Stomach (tissue), 9 donors: ENCODE data around the gene LGALS3BP. TPM values are rescaled to one million over a fixed set of nuclear protein-coding genes. Genes with fewer than 3 reads are reported as not detected.
A peak's percentile ranks its signal among the peaks of the same experiment; 100 is the strongest.

Experiments used
- DNase-seq, 2 donors: peaks; one replicate each; pipeline versions ENCODE4 v3.0.0 to v3.0.0-alpha.2; 2013 to 2019
- H3K27ac ChIP-seq, 5 donors: fragments of 200-600 bp in 4 of 5; sonication (generic) in 4 of 5; one replicate each; pipeline ENCODE4 v1.5.1; 2013 to 2019; ENCODE audit warnings: mild to moderate bottlenecking in 1 of 5, moderate library complexity in 1 of 5
- H3K27me3 ChIP-seq, 3 donors: fragments of 200-600 bp; sonication (generic); one replicate each; pipeline ENCODE4 v1.5.1; 2017 to 2019; ENCODE audit warnings: mixed run types in 1 of 3
- H3K36me3 ChIP-seq, 4 donors: fragments of 200-600 bp; sonication (generic); 1 replicate in 3 of 4; 2 replicates in 1 of 4; pipeline ENCODE4 v1.5.1; 2016 to 2019
- H3K4me1 ChIP-seq, 4 donors: fragments of 200-600 bp; sonication (generic); one replicate each; pipeline ENCODE4 v1.5.1; 2016 to 2019
- H3K4me3 ChIP-seq, 4 donors: fragments of 200-600 bp; sonication (generic) in 3 of 4; one replicate each; pipeline ENCODE4 v1.5.1; 2016 to 2019; ENCODE audit warnings: mild to moderate bottlenecking in 1 of 4
- H3K9me3 ChIP-seq, 4 donors: fragments of 200-600 bp; sonication (generic); one replicate each; pipeline ENCODE4 v1.5.1; 2016 to 2019
- EP300 ChIP-seq: sonication (generic); formaldehyde crosslinking; IDR thresholded peaks from one replicate; pipeline ENCODE4 v1.6.1; 2017; ENCODE audit warnings: antibody characterized with exemption
- POLR2A ChIP-seq, 4 donors: fragments of 450-650 bp; IDR thresholded peaks; one replicate each; pipeline ENCODE4 v1.6.1; 2016; ENCODE audit warnings: antibody characterized with exemption in 4 of 4, control low read depth in 2 of 4, mild to moderate bottlenecking in 1 of 4, moderate library complexity in 1 of 4
- POLR2AphosphoS5 ChIP-seq, 3 donors: sonication (generic); formaldehyde crosslinking; IDR thresholded peaks; one replicate each; pipeline ENCODE4 v1.6.1; 2016; ENCODE audit warnings: antibody characterized with exemption in 3 of 3
- WGBS, 5 donors: extraction: QIAGEN DNeasy Blood & Tissue Kit in 3 of 5; methylation state at CpG; one replicate each; pipeline versions ENCODE4 v1.1.5 to v1.1.7; 2013 to 2018; 5-methylcytosine and 5-hydroxymethylcytosine counted together
- intact Hi-C: fragments of 100-400 bp; cut with DNase I; formaldehyde crosslinking; loops from one replicate; pipeline ENCODE4 v1.15.1; 2023; ENCODE audit warnings: low total_unique reads
- polyA plus RNA-seq, 3 donors: library from polyadenylated mRNA; stranded (reverse); fragments of 200-250 nt; gene quantifications; one replicate each; pipeline ENCODE4 v1.2.3, GENCODE V29; 2013
- total RNA-seq, 5 donors: library from RNA; depleted of rRNA; stranded (reverse); fragments of >200 nt; gene quantifications; one replicate each; pipeline versions ENCODE4 v1.1.0 to v1.2.3, GENCODE V29; 2014 to 2016
- TF ChIP-seq, protein P1 (sequence below), 7 experiments: fragments of 450-650 bp in 4 of 7; fragments of 200-600 bp in 3 of 7; sonication (generic) in 3 of 7; IDR thresholded peaks; one replicate each; pipeline ENCODE4 v1.5.1; 2016 to 2019; ENCODE audit warnings: antibody characterized with exemption in 7 of 7, control low read depth in 2 of 7, mild to moderate bottlenecking in 1 of 7
- donor health status: healthy with polysubstance abuse.
- donor health status: Bipolar disorder and iron deficiency.
- donor health status: healthy.

The LGALS3BP gene
- total and polyA plus RNA-seq, 8 donors: 63.4 to 625 (median 192) TPM

DNA sequence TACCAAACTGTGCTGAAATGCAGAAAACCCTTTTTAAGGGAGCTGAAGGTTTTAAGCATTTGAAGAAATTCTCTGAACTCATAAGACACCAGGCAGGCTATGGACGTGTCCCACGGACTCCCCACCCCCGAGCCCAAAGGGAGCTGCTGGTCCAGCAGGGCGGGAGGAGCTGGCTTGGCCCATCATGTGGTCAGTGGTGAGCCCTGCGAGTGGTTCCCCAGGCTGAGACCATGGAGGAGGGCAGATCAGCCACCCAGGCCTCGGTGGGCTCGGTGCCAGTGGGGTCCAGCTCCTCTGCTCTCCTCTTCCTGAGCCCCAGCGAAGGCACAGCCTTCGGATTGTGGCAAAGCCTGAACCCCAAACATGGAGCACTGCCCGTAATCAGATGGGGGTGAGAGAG is 27.0 kb downstream of the LGALS3BP start:
- no peak overlapping the region for H3K4me3 ChIP-seq
- intact Hi-C loops: no loop called here
- TF ChIP-seq POLR2AphosphoS5 (IDR thresholded peaks at IDR 0.05) (no peak), POLR2A (IDR thresholded peaks at IDR 0.05) (no peak), EP300 (no peak)
- TF ChIP-seq, protein P1, sequence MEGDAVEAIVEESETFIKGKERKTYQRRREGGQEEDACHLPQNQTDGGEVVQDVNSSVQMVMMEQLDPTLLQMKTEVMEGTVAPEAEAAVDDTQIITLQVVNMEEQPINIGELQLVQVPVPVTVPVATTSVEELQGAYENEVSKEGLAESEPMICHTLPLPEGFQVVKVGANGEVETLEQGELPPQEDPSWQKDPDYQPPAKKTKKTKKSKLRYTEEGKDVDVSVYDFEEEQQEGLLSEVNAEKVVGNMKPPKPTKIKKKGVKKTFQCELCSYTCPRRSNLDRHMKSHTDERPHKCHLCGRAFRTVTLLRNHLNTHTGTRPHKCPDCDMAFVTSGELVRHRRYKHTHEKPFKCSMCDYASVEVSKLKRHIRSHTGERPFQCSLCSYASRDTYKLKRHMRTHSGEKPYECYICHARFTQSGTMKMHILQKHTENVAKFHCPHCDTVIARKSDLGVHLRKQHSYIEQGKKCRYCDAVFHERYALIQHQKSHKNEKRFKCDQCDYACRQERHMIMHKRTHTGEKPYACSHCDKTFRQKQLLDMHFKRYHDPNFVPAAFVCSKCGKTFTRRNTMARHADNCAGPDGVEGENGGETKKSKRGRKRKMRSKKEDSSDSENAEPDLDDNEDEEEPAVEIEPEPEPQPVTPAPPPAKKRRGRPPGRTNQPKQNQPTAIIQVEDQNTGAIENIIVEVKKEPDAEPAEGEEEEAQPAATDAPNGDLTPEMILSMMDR (IDR thresholded peaks at IDR 0.05): no peak
- H3K27me3 ChIP-seq: no peaks in the 10 kb centered on the region
- no peaks in the 10 kb centered on the region for H3K36me3 ChIP-seq
- peak overlapping the region in 3 of 5 donors; percentile 36 to 68 (median 60) for H3K27ac ChIP-seq
- H3K4me1 ChIP-seq: peaks cover 6 to 22% (median 17%) of the 10 kb centered on the region in 4 donors
- peak in 1 of 2 donors; percentile 51 for DNase-seq
- WGBS, 5 donors: 77 to 90% (median 82%) methylated on average over 7 to 10 of the region's 10 CpGs
- peaks cover 0 to 21% (median 14%) of the 10 kb centered on the region in 4 donors for H3K9me3 ChIP-seq

DNA sequence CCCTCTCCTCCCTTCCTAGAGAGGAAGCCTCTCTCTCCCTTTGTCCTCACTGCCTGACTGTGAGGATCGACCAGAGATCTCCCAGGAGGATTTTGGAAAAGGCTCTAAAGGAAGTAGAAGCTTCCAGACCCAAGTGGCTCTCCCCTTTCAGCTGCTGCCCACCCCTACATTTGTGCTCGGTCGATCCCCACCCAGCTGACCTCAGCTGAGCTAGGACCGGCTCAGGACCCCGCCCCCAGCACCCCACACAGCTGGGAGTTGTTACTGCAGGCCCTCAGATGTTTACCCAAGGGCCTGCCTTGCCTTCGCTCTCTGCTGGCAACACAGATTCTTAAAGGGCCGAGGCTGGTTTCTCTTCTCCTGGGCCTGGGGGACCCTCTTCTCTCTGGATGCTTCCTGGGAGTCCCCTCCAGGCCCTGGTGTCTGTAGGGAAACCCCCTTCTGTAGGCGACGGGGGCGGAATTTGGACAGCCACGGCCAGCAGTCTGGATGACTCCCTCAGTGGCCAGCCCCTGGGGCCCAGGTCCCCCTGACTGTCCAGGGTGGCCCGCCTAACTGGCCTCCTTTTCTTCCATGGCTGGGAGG is 27.7 kb downstream of the LGALS3BP start:
- WGBS, 5 donors: 23 to 42% (median 28%) methylated on average over 8 to 12 of the region's 12 CpGs
- peaks cover 0 to 21% (median 14%) of the 10 kb centered on the region in 4 donors for H3K9me3 ChIP-seq
- H3K27me3 ChIP-seq: no peaks in the 10 kb centered on the region
- H3K4me3 ChIP-seq: no peak overlapping the region
- TF ChIP-seq EP300 (no peak), POLR2AphosphoS5 (IDR thresholded peaks at IDR 0.05) (no peak), POLR2A (IDR thresholded peaks at IDR 0.05) (no peak)
- TF ChIP-seq, protein P1 (IDR thresholded peaks at IDR 0.05): no peak
- H3K27ac ChIP-seq: peak overlapping the region; percentile 5 to 68 (median 36)
- no peaks in the 10 kb centered on the region for H3K36me3 ChIP-seq
- H3K4me1 ChIP-seq: peaks cover 6 to 26% (median 21%) of the 10 kb centered on the region in 4 donors
- peak; percentile 53 to 89 for DNase-seq
- intact Hi-C loops: no loop called here

DNA sequence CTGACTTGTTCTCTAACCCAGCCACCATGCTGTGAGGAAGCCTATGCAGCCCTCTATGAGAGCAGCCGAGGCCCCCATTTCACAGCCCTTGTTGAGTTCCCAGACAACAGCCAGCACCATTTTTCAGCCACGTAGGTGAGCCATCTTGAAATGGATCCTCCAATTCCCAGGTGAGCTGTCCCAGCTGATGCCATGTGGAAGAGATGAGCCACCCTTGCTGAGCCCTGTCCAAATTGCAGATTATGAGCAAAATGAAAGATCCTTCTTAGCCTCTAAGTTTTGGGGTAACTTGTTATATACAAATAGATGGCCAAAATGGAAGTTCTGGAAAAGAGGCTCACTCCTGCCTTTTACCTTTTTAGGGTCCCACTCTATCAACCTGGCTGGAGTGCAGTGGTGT is 28.9 kb downstream of the LGALS3BP start:
- Histone ChIP-seq H3K9me3 (peaks cover 0 to 21% (median 14%) of the 10 kb centered on the region in 4 donors), H3K36me3 (no peaks in the 10 kb centered on the region), H3K4me3 (no peak overlapping the region), H3K4me1 (peaks cover 6 to 34% (median 28%) of the 10 kb centered on the region in 4 donors), H3K27ac (no peak overlapping the region), H3K27me3 (no peaks in the 10 kb centered on the region)
- no peak for DNase-seq
- 88 to 100% (median 96%) methylated on average over 2 of the region's 2 CpGs for WGBS, 5 donors
- TF ChIP-seq POLR2AphosphoS5 (IDR thresholded peaks at IDR 0.05): no peak
- no peak for TF ChIP-seq POLR2A (IDR thresholded peaks at IDR 0.05)
- intact Hi-C loops: no loop called here

DNA sequence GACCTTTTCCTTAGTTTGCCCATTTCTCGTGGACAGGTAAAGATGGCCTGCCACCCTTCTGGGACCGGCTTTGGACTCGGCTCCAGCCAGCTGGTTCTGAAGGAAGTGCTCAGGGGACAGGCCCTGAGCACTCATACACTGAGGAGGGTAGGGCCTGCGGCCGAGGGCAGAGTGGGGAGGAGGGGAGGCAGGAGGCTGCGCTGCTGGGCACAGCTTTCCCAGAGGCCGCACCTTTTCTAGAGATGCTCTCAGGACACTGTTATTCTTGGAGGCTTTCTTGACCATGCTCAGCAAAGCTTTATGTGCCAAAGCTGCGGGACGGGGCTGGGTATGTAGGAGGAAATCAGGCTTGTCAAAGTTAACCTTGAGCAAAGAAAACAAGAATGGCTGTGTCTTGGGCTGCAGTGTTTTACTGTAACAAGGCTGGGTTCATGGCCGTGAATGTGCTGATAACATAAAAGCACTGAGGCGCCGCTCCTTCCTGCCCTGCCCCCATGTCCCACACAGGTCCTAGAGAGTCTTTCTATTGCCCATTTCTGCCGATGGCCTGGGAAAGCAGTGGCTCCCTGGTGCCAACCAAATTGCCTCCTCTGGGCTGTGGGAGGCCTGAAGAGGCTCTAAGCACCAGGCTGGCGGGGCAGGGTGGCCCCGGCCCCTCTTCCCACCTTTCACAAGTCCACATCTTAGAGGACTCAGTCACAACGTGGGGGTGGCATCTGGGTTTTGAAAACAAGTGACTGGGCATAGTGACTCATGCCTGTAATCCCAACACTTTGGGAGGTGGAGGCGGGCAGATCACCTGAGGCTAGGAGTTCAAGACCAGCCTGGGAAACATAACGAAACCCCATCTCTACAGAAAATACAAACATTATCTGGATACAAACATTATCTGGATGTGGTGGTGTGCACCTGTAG is 32.2 kb downstream of the LGALS3BP start:
- H3K4me1 ChIP-seq: peaks cover 6 to 29% (median 21%) of the 10 kb centered on the region in 4 donors
- TF ChIP-seq POLR2A (IDR thresholded peaks at IDR 0.05): no peak
- TF ChIP-seq, protein P1 (IDR thresholded peaks at IDR 0.05): no peak
- peak in 2 of 3 donors; percentile 17 to 30 for TF ChIP-seq POLR2AphosphoS5 (IDR thresholded peaks at IDR 0.05)
- no peak for TF ChIP-seq EP300
- peak overlapping the region; percentile 63 to 87 (median 73) for H3K27ac ChIP-seq
- intact Hi-C loops: no loop called here
- no peaks in the 10 kb centered on the region for H3K27me3 ChIP-seq
- H3K36me3 ChIP-seq: no peaks in the 10 kb centered on the region
- H3K9me3 ChIP-seq: peaks cover 0 to 21% (median 14%) of the 10 kb centered on the region in 4 donors
- DNase-seq: peak; percentile 76 to 86
- WGBS, 5 donors: 31 to 50% (median 42%) methylated on average over 18 of the region's 18 CpGs
- H3K4me3 ChIP-seq: no peak overlapping the region
